GM23338 (cell line): ENCODE data around the gene AKAP13. TPM values are rescaled to one million over a fixed set of nuclear protein-coding genes. Genes with fewer than 3 reads are reported as not detected.

Source experiments
- CREB1 ChIP-seq: fragments of 250-450 bp; sonication (Bioruptor Pico); IDR thresholded peaks from 2 replicates; pipeline ENCODE4 v1.5.0; 2020; ENCODE audit warnings: low read depth, mild to moderate bottlenecking, moderate library complexity
- EZH2 ChIP-seq: fragments of 200-600 bp; sonication (generic); IDR thresholded peaks from one replicate; pipeline ENCODE4 v1.8.0; 2017; ENCODE audit warnings: antibody characterized with exemption, mild to moderate bottlenecking, low read depth; ENCODE audit not compliant: unreplicated experiment
- JUNB ChIP-seq: IDR thresholded peaks from one replicate; pipeline ENCODE4 v1.6.1; 2016; ENCODE audit warnings: antibody characterized with exemption; ENCODE audit not compliant: unreplicated experiment
- STAT1 ChIP-seq: IDR thresholded peaks from one replicate; pipeline ENCODE4 v1.6.1; 2016; ENCODE audit warnings: antibody characterized with exemption; ENCODE audit not compliant: unreplicated experiment
- ZNF114 ChIP-seq: fragments of 250-450 bp; sonication (Bioruptor Pico); IDR thresholded peaks from 2 replicates; pipeline ENCODE4 v1.5.0; 2020; ENCODE audit warnings: mild to moderate bottlenecking, moderate library complexity
- ZNF331 ChIP-seq: fragments of 250-450 bp; sonication (Bioruptor Pico); IDR thresholded peaks from 2 replicates; pipeline ENCODE4 v1.5.0; 2020; ENCODE audit warnings: low read depth, mild to moderate bottlenecking, moderate library complexity
- polyA plus RNA-seq: library from polyadenylated mRNA; unstranded; fragments of >200 nt; fragmentation: Nextera tagmentation; extraction: Ambion mirVana; gene quantifications from 2 replicates; pipeline ENCODE4 v1.2.1, GENCODE V29; 2016
- total RNA-seq: library from RNA; depleted of rRNA; stranded (reverse); fragments of >200 nt; shearing (Covaris generic); gene quantifications from 2 replicates; pipeline ENCODE4 v1.2.3, GENCODE V29; 2014
- TF ChIP-seq, protein P1 (sequence below): fragments of 250-450 bp; sonication (Bioruptor Pico); IDR thresholded peaks from 2 replicates; pipeline ENCODE4 v1.5.0; 2020; ENCODE audit warnings: mild to moderate bottlenecking, moderate library complexity
- TF ChIP-seq, protein P2 (sequence below): IDR thresholded peaks from 2 replicates; pipeline ENCODE4 v1.6.1; 2016; ENCODE audit warnings: antibody characterized with exemption
- TF ChIP-seq, protein P3 (sequence below): IDR thresholded peaks from one replicate; pipeline ENCODE4 v1.6.1; 2018; ENCODE audit warnings: antibody characterized with exemption; ENCODE audit not compliant: unreplicated experiment
- TF ChIP-seq, protein P4 (sequence below), 2 experiments: fragments of 200-600 bp in 1 of 2; sonication (generic) in 1 of 2; conservative IDR thresholded peaks; 2 replicates each; pipeline versions ENCODE4 v1.5.1 to v1.6.1; 2016 to 2017; ENCODE audit warnings: antibody characterized with exemption in 2 of 2, low read depth in 2 of 2, mild to moderate bottlenecking in 2 of 2, moderate library complexity in 1 of 2

The AKAP13 gene
- total and polyA plus RNA-seq, 2 experiments from 2014 or later = 46.2 to 60.7 TPM

DNA sequence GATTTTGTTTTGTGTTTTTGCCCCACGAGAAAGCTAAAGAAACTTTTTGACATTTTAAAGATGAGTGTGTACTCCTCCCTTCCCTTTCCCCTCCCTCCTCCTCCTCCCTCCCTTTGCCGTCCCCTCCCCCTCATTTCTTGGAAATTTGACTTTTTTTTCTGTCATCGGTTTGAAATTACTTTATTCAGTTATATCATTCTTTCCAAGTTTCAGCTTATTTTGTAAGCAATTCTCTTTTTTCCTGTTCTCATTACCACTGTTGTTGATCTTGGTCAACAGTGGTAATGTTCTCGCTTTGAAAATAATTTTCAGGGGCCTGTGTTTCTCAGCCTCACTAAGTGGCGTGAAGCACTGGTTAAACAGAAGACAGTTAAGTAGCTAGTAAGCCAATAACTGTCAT, 178.4 kb downstream of the AKAP13 start (continued):
- TF ChIP-seq, protein P1, sequence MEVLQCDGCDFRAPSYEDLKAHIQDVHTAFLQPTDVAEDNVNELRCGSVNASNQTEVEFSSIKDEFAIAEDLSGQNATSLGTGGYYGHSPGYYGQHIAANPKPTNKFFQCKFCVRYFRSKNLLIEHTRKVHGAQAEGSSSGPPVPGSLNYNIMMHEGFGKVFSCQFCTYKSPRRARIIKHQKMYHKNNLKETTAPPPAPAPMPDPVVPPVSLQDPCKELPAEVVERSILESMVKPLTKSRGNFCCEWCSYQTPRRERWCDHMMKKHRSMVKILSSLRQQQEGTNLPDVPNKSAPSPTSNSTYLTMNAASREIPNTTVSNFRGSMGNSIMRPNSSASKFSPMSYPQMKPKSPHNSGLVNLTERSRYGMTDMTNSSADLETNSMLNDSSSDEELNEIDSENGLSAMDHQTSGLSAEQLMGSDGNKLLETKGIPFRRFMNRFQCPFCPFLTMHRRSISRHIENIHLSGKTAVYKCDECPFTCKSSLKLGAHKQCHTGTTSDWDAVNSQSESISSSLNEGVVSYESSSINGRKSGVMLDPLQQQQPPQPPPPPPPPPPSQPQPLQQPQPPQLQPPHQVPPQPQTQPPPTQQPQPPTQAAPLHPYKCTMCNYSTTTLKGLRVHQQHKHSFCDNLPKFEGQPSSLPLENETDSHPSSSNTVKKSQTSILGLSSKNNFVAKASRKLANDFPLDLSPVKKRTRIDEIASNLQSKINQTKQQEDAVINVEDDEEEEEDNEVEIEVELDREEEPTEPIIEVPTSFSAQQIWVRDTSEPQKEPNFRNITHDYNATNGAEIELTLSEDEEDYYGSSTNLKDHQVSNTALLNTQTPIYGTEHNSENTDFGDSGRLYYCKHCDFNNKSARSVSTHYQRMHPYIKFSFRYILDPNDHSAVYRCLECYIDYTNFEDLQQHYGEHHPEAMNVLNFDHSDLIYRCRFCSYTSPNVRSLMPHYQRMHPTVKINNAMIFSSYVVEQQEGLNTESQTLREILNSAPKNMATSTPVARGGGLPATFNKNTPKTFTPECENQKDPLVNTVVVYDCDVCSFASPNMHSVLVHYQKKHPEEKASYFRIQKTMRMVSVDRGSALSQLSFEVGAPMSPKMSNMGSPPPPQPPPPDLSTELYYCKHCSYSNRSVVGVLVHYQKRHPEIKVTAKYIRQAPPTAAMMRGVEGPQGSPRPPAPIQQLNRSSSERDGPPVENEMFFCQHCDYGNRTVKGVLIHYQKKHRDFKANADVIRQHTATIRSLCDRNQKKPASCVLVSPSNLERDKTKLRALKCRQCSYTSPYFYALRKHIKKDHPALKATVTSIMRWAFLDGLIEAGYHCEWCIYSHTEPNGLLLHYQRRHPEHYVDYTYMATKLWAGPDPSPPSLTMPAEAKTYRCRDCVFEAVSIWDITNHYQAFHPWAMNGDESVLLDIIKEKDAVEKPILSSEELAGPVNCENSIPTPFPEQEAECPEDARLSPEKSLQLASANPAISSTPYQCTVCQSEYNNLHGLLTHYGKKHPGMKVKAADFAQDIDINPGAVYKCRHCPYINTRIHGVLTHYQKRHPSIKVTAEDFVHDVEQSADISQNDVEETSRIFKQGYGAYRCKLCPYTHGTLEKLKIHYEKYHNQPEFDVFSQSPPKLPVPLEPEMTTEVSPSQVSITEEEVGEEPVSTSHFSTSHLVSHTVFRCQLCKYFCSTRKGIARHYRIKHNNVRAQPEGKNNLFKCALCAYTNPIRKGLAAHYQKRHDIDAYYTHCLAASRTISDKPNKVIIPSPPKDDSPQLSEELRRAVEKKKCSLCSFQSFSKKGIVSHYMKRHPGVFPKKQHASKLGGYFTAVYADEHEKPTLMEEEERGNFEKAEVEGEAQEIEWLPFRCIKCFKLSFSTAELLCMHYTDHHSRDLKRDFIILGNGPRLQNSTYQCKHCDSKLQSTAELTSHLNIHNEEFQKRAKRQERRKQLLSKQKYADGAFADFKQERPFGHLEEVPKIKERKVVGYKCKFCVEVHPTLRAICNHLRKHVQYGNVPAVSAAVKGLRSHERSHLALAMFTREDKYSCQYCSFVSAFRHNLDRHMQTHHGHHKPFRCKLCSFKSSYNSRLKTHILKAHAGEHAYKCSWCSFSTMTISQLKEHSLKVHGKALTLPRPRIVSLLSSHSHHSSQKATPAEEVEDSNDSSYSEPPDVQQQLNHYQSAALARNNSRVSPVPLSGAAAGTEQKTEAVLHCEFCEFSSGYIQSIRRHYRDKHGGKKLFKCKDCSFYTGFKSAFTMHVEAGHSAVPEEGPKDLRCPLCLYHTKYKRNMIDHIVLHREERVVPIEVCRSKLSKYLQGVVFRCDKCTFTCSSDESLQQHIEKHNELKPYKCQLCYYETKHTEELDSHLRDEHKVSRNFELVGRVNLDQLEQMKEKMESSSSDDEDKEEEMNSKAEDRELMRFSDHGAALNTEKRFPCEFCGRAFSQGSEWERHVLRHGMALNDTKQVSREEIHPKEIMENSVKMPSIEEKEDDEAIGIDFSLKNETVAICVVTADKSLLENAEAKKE (CRISPR knock-in tag) = no peak
- TF ChIP-seq, protein P2, sequence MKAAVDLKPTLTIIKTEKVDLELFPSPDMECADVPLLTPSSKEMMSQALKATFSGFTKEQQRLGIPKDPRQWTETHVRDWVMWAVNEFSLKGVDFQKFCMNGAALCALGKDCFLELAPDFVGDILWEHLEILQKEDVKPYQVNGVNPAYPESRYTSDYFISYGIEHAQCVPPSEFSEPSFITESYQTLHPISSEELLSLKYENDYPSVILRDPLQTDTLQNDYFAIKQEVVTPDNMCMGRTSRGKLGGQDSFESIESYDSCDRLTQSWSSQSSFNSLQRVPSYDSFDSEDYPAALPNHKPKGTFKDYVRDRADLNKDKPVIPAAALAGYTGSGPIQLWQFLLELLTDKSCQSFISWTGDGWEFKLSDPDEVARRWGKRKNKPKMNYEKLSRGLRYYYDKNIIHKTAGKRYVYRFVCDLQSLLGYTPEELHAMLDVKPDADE = no peak
- TF ChIP-seq, protein P3, sequence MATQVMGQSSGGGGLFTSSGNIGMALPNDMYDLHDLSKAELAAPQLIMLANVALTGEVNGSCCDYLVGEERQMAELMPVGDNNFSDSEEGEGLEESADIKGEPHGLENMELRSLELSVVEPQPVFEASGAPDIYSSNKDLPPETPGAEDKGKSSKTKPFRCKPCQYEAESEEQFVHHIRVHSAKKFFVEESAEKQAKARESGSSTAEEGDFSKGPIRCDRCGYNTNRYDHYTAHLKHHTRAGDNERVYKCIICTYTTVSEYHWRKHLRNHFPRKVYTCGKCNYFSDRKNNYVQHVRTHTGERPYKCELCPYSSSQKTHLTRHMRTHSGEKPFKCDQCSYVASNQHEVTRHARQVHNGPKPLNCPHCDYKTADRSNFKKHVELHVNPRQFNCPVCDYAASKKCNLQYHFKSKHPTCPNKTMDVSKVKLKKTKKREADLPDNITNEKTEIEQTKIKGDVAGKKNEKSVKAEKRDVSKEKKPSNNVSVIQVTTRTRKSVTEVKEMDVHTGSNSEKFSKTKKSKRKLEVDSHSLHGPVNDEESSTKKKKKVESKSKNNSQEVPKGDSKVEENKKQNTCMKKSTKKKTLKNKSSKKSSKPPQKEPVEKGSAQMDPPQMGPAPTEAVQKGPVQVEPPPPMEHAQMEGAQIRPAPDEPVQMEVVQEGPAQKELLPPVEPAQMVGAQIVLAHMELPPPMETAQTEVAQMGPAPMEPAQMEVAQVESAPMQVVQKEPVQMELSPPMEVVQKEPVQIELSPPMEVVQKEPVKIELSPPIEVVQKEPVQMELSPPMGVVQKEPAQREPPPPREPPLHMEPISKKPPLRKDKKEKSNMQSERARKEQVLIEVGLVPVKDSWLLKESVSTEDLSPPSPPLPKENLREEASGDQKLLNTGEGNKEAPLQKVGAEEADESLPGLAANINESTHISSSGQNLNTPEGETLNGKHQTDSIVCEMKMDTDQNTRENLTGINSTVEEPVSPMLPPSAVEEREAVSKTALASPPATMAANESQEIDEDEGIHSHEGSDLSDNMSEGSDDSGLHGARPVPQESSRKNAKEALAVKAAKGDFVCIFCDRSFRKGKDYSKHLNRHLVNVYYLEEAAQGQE = no peak
- TF ChIP-seq, protein P4, sequence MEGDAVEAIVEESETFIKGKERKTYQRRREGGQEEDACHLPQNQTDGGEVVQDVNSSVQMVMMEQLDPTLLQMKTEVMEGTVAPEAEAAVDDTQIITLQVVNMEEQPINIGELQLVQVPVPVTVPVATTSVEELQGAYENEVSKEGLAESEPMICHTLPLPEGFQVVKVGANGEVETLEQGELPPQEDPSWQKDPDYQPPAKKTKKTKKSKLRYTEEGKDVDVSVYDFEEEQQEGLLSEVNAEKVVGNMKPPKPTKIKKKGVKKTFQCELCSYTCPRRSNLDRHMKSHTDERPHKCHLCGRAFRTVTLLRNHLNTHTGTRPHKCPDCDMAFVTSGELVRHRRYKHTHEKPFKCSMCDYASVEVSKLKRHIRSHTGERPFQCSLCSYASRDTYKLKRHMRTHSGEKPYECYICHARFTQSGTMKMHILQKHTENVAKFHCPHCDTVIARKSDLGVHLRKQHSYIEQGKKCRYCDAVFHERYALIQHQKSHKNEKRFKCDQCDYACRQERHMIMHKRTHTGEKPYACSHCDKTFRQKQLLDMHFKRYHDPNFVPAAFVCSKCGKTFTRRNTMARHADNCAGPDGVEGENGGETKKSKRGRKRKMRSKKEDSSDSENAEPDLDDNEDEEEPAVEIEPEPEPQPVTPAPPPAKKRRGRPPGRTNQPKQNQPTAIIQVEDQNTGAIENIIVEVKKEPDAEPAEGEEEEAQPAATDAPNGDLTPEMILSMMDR (conservative IDR thresholded peaks at IDR 0.05; ENCODE audit: low read depth in 2 of 2) = no peak
- no peak for TF ChIP-seq JUNB
- no peak for TF ChIP-seq EZH2
- no peak for TF ChIP-seq CREB1
- TF ChIP-seq ZNF114 (CRISPR knock-in tag) = no peak
- no peak for TF ChIP-seq ZNF331 (CRISPR knock-in tag)
- TF ChIP-seq STAT1 = no peak
